Suprapubic skin (tissue), 4 donors: ENCODE measurements around the gene GAB1. TPM values are rescaled to one million over a fixed set of nuclear protein-coding genes. Genes with fewer than 3 reads are reported as not detected.

Experiments
- DNase-seq, 2 donors: peaks; one replicate each; pipeline ENCODE4 v3.0.0-alpha.2; 2019; ENCODE audit warnings: low spot score in 2 of 2
- H3K27ac ChIP-seq: fragments of 200-600 bp; sonication (generic); one replicate; pipeline ENCODE4 v1.5.1; 2019
- H3K27me3 ChIP-seq: fragments of 200-600 bp; sonication (generic); one replicate; pipeline ENCODE4 v1.5.1; 2019
- H3K36me3 ChIP-seq: fragments of 200-600 bp; sonication (generic); one replicate; pipeline ENCODE4 v1.5.1; 2019
- H3K4me1 ChIP-seq: fragments of 200-600 bp; sonication (generic); one replicate; pipeline ENCODE4 v1.5.1; 2019
- H3K4me3 ChIP-seq: fragments of 200-600 bp; sonication (generic); one replicate; pipeline ENCODE4 v1.5.1; 2019; ENCODE audit warnings: mild to moderate bottlenecking
- H3K9me3 ChIP-seq: fragments of 200-600 bp; sonication (generic); one replicate; pipeline ENCODE4 v1.5.1; 2019
- EP300 ChIP-seq: sonication (generic); formaldehyde crosslinking; IDR thresholded peaks from one replicate; pipeline ENCODE4 v1.6.1; 2017; ENCODE audit warnings: antibody characterized with exemption
- POLR2A ChIP-seq, 2 donors: fragments of 450-650 bp; IDR thresholded peaks; one replicate each; pipeline ENCODE4 v1.6.1; 2017; ENCODE audit warnings: antibody characterized with exemption in 2 of 2, mild to moderate bottlenecking in 2 of 2, moderate library complexity in 2 of 2
- POLR2AphosphoS5 ChIP-seq, 3 donors: sonication (generic); formaldehyde crosslinking; IDR thresholded peaks; one replicate each; pipeline ENCODE4 v1.6.1; 2017; ENCODE audit warnings: antibody characterized with exemption in 3 of 3
- WGBS: methylation state at CpG from one replicate; pipeline ENCODE4 v1.1.5; 2018; 5-methylcytosine and 5-hydroxymethylcytosine counted together
- total RNA-seq, 4 donors: library from RNA; depleted of rRNA; stranded (reverse); fragments of >200 nt; gene quantifications; one replicate each; pipeline ENCODE4 v1.1.0, GENCODE V29; 2016
- TF ChIP-seq, protein P1 (sequence below), 2 donors: fragments of 200-600 bp in 1 of 2; fragments of 450-650 bp in 1 of 2; sonication (generic) in 1 of 2; IDR thresholded peaks; one replicate each; pipeline ENCODE4 v1.5.1; 2016 to 2019; ENCODE audit warnings: antibody characterized with exemption in 2 of 2, mild to moderate bottlenecking in 1 of 2, moderate library complexity in 1 of 2

Gene GAB1
- total RNA-seq, 4 donors from 2014 or later: 39.5 to 64.5 (median 46.4) TPM

GRCh38 chr4:143313521-143313920 is 23.2 kb upstream of the GAB1 start:
- Histone ChIP-seq H3K4me3 (no peak overlapping the region), H3K27me3 (no peaks in the 10 kb centered on the region), H3K27ac (no peak overlapping the region), H3K9me3 (no peaks in the 10 kb centered on the region), H3K4me1 (peaks cover 5% of the 10 kb centered on the region), H3K36me3 (no peaks in the 10 kb centered on the region)
- no peak for DNase-seq
- TF ChIP-seq POLR2AphosphoS5 (IDR thresholded peaks at IDR 0.05) (no peak), EP300 (no peak), POLR2A (IDR thresholded peaks at IDR 0.05) (no peak)
- TF ChIP-seq, protein P1, sequence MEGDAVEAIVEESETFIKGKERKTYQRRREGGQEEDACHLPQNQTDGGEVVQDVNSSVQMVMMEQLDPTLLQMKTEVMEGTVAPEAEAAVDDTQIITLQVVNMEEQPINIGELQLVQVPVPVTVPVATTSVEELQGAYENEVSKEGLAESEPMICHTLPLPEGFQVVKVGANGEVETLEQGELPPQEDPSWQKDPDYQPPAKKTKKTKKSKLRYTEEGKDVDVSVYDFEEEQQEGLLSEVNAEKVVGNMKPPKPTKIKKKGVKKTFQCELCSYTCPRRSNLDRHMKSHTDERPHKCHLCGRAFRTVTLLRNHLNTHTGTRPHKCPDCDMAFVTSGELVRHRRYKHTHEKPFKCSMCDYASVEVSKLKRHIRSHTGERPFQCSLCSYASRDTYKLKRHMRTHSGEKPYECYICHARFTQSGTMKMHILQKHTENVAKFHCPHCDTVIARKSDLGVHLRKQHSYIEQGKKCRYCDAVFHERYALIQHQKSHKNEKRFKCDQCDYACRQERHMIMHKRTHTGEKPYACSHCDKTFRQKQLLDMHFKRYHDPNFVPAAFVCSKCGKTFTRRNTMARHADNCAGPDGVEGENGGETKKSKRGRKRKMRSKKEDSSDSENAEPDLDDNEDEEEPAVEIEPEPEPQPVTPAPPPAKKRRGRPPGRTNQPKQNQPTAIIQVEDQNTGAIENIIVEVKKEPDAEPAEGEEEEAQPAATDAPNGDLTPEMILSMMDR (IDR thresholded peaks at IDR 0.05): no peak
- WGBS: 93% methylated on average over 1 of the region's 1 CpG

DNA sequence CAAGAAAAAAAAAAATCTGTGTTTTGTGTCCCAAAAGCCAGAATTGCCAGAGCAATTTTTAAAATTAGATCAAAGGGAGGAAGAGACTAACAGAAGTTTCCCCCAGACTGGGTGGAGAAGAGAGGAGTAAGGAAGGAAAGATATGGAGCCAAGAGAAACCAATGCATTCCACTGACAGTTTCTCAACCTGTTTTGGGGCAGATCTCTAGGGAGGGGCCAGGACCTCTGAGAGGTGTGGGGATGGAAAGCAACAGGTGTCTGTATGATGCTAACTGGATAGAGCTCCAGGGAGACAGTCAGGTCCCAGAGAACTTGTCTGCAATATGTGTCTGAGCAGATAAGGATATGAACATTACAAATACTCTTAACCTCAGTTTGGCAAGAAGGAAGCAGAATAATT is 22.7 kb upstream of the GAB1 start:
- peaks cover 5% of the 10 kb centered on the region for H3K4me1 ChIP-seq
- H3K9me3 ChIP-seq: no peaks in the 10 kb centered on the region

DNA sequence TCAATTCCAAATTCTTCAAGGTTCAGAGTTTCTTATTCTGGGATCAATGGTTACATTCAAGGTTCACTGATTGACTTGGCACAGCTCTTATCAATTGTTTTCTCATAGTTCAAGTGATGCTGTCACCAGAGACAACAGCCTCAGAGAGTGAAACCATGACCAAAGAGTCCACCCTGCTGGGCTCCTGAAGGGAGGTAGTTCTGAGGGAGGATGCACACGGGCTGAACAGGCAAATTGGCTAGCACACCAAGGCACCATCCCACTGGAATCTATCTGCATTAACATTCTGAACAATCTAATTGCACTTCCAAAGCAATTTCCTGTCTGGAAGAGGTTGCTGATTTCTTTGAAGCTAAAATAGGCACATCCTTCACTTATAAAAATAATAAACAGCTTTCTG is 16.6 kb upstream of the GAB1 start:
- Histone ChIP-seq H3K27ac (no peak overlapping the region), H3K36me3 (no peaks in the 10 kb centered on the region), H3K27me3 (no peaks in the 10 kb centered on the region), H3K9me3 (no peaks in the 10 kb centered on the region), H3K4me1 (peaks cover 5% of the 10 kb centered on the region), H3K4me3 (no peak overlapping the region)
- DNase-seq: no peak
- no peak for TF ChIP-seq EP300
- TF ChIP-seq POLR2AphosphoS5 (IDR thresholded peaks at IDR 0.05): no peak
- TF ChIP-seq POLR2A (IDR thresholded peaks at IDR 0.05): no peak
- 11% methylated on average over 1 of the region's 1 CpG for WGBS

More for the DNA sequence above, 22.7 kb upstream of the GAB1 start:
- H3K36me3 ChIP-seq: no peaks in the 10 kb centered on the region
- no peak for DNase-seq
- H3K4me3 ChIP-seq: no peak overlapping the region
- TF ChIP-seq POLR2AphosphoS5 (IDR thresholded peaks at IDR 0.05) (no peak), EP300 (no peak), POLR2A (IDR thresholded peaks at IDR 0.05) (no peak)
- TF ChIP-seq, protein P1 (IDR thresholded peaks at IDR 0.05): no peak
- H3K27ac ChIP-seq: no peak overlapping the region
- no peaks in the 10 kb centered on the region for H3K27me3 ChIP-seq

DNA sequence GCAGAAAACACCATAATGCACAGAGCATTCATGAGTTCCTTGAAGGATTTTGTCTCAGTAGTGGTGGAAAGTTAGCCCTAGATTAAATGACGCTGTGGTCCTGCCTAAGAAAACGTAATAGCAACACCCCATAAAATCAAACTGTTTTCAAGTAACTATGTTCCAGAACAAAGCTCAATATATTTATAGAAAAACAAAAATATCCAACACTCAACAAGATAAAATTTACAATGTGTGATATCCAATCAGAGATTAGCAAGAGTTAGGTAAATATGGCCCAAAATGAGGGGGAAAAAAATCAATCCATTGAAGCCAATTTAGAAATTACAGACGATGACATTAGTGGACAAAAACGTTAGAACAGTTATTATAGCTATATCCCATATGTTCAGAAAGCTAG is 9.9 kb upstream of the GAB1 start:
- TF ChIP-seq, protein P1 (IDR thresholded peaks at IDR 0.05): no peak
- TF ChIP-seq POLR2AphosphoS5 (IDR thresholded peaks at IDR 0.05) (no peak), POLR2A (IDR thresholded peaks at IDR 0.05) (no peak), EP300 (no peak)
- no peak overlapping the region for H3K4me3 ChIP-seq
- no peaks in the 10 kb centered on the region for H3K27me3 ChIP-seq
- DNase-seq: no peak
- no peaks in the 10 kb centered on the region for H3K36me3 ChIP-seq
- H3K27ac ChIP-seq: no peak overlapping the region
- H3K9me3 ChIP-seq: no peaks in the 10 kb centered on the region
- WGBS: 85% methylated on average over 4 of the region's 4 CpGs
- no peaks in the 10 kb centered on the region for H3K4me1 ChIP-seq

GRCh38 chr4:143329985-143330384 is 6.7 kb upstream of the GAB1 start:
- no peak overlapping the region for H3K27ac ChIP-seq
- no peaks in the 10 kb centered on the region for H3K9me3 ChIP-seq
- H3K27me3 ChIP-seq: no peaks in the 10 kb centered on the region
- H3K4me1 ChIP-seq: no peaks in the 10 kb centered on the region
- DNase-seq: no peak
- TF ChIP-seq, protein P1 (IDR thresholded peaks at IDR 0.05): no peak
- TF ChIP-seq POLR2AphosphoS5 (IDR thresholded peaks at IDR 0.05): no peak
- TF ChIP-seq EP300: no peak
- no peak for TF ChIP-seq POLR2A (IDR thresholded peaks at IDR 0.05)
- H3K4me3 ChIP-seq: no peak overlapping the region
- no peaks in the 10 kb centered on the region for H3K36me3 ChIP-seq
- 90% methylated on average over 6 of the region's 6 CpGs for WGBS
